HepG2 (cell line): ENCODE measurements around the gene RBM34. TPM values are rescaled to one million over a fixed set of nuclear protein-coding genes. Genes with fewer than 3 reads are reported as not detected.
"Not testable (repeated sequence)": the region's sequence is repeated elsewhere in the genome, so short reads cannot be mapped to it uniquely, and the experiment has no call there.

Experiments
- ATAC-seq: fragments of 200-7000 bp; cut with Tn5 transposase; 3 replicates; pipeline ENCODE4 v1.9.1; 2020; ENCODE audit warnings: mild to moderate bottlenecking, moderate library complexity
- BruUV-seq: library from RNA; stranded (reverse); fragments of 400-500 nt; replicated peaks from 2 replicates; lab custom pipeline; 2021; lab: Mats Ljungman, UMichigan
- CTCF ChIA-PET: fragments of 300-600 bp; formaldehyde crosslinking; extraction: SDS; loops from one replicate; lab custom pipeline; 2021; ENCODE audit warnings: low total read pairs, inconsistent platforms, low intra/inter-chr PET ratio; lab: Yijun Ruan, JAX
- POLR2A ChIA-PET: fragments of 350-600 bp; sonication (Branson Sonifier 250); formaldehyde crosslinking; loops from one replicate; lab custom pipeline; 2020; ENCODE audit warnings: antibody characterized with exemption, inconsistent platforms; lab: Yijun Ruan, JAX
- DNase-seq: peaks from one replicate; pipeline ENCODE4 v3.0.0-alpha.2; 2015; ENCODE audit warnings: low spot score
- FAIRE-seq: peaks from 3 replicates; lab custom pipeline; 2011; peaks lifted over from hg19 to GRCh38; lab: Jason Lieb, UNC
- H2AFZ ChIP-seq: one replicate; pipeline ENCODE4 v1.6.1; 2011; ENCODE audit warnings: low read length, inconsistent platforms
- H3K27ac ChIP-seq: fragments of 300-600 bp; 3 replicates; pipeline ENCODE4 v1.8.0; 2011; ENCODE audit warnings: mixed run types, mild to moderate bottlenecking, mixed read lengths, low read length, inconsistent platforms; ENCODE audit not compliant: insufficient read depth; ENCODE audit errors: extremely low read length
- H3K27me3 ChIP-seq, 2 experiments: fragments of 200-600 bp in 1 of 2; 2 replicates in 1 of 2; 3 replicates in 1 of 2; pipeline versions ENCODE4 v1.6.0 to v1.8.0; 2011; ENCODE audit warnings: low read length in 2 of 2, mild to moderate bottlenecking in 2 of 2, moderate library complexity in 2 of 2, inconsistent platforms in 1 of 2; ENCODE audit not compliant: insufficient read depth in 2 of 2, control insufficient read depth in 1 of 2
- H3K36me3 ChIP-seq, 2 experiments: fragments of 200-600 bp in 1 of 2; replicated peaks in 1 of 2; 2 replicates in 1 of 2; 3 replicates in 1 of 2; pipeline versions ENCODE4 v1.5.1 to v1.8.0; 2011; ENCODE audit warnings: low read length in 2 of 2, inconsistent platforms in 1 of 2; ENCODE audit not compliant: insufficient read depth in 2 of 2, control insufficient read depth in 1 of 2
- H3K4me1 ChIP-seq: 2 replicates; pipeline ENCODE4 v1.5.1; 2012; ENCODE audit warnings: low read length, inconsistent platforms; ENCODE audit not compliant: insufficient read depth
- H3K4me2 ChIP-seq: 2 replicates; pipeline ENCODE4 v1.6.0; 2011; ENCODE audit warnings: low read depth, low read length, inconsistent platforms
- H3K4me3 ChIP-seq, 3 experiments: fragments of 200-600 bp in 1 of 3; sonication (generic), shearing (Covaris generic) in 1 of 3; replicated peaks in 1 of 3; 2 replicates each; pipeline ENCODE4 v1.5.1; 2011 to 2016; ENCODE audit warnings: low read length in 3 of 3, inconsistent platforms in 2 of 3, low read depth in 2 of 3, mild to moderate bottlenecking in 2 of 3, control low read depth in 1 of 3, mixed read lengths in 1 of 3; ENCODE audit not compliant: insufficient read depth in 1 of 3
- H3K79me2 ChIP-seq: one replicate; pipeline ENCODE4 v1.6.1; 2011; ENCODE audit warnings: low read length, inconsistent platforms; ENCODE audit not compliant: insufficient read depth
- H3K9ac ChIP-seq: 2 replicates; pipeline ENCODE4 v1.6.0; 2011; ENCODE audit warnings: mild to moderate bottlenecking, low read depth, low read length, inconsistent platforms; ENCODE audit not compliant: insufficient read depth
- H3K9me3 ChIP-seq: 2 replicates; pipeline ENCODE4 v1.5.1; 2012; ENCODE audit warnings: mild to moderate bottlenecking, low read length
- H4K20me1 ChIP-seq: 2 replicates; pipeline ENCODE4 v1.6.0; 2011; ENCODE audit warnings: inconsistent platforms, mild to moderate bottlenecking, low read length, moderate library complexity; ENCODE audit not compliant: insufficient read depth
- CREM ChIP-seq, 2 experiments: sonication (generic) in 1 of 2; formaldehyde crosslinking in 1 of 2; IDR thresholded peaks; 2 replicates each; pipeline versions ENCODE4 v1.4.0 to v1.6.1; 2016 to 2020; ENCODE audit warnings: antibody characterized with exemption in 1 of 2, mild to moderate bottlenecking in 1 of 2, missing genetic modification reagents in 1 of 2
- GATAD2A ChIP-seq: IDR thresholded peaks from 2 replicates; pipeline ENCODE4 v1.6.1; 2016
- HNF4A ChIP-seq: sonication (generic); formaldehyde crosslinking; IDR thresholded peaks from 2 replicates; pipeline ENCODE4 v1.4.0; 2020; ENCODE audit warnings: missing genetic modification reagents
- PHF21A ChIP-seq: sonication (generic); formaldehyde crosslinking; IDR thresholded peaks from 2 replicates; pipeline ENCODE4 v1.5.0; 2020; ENCODE audit warnings: mild to moderate bottlenecking, missing genetic modification reagents
- POGZ ChIP-seq: sonication (generic); formaldehyde crosslinking; IDR thresholded peaks from 2 replicates; pipeline ENCODE4 v1.4.0; 2020; ENCODE audit warnings: mild to moderate bottlenecking, missing genetic modification reagents
- SALL1 ChIP-seq: sonication (generic); formaldehyde crosslinking; IDR thresholded peaks from 2 replicates; pipeline ENCODE4 v1.8.0; 2022; ENCODE audit warnings: mild to moderate bottlenecking, missing genetic modification reagents
- SIX4 ChIP-seq: sonication (generic); formaldehyde crosslinking; IDR thresholded peaks from 2 replicates; pipeline ENCODE4 v1.4.0; 2020; ENCODE audit warnings: missing genetic modification reagents
- SOX5 ChIP-seq: IDR thresholded peaks from 2 replicates; pipeline ENCODE4 v1.6.1; 2016; ENCODE audit warnings: borderline replicate concordance
- SOX6 ChIP-seq, 2 experiments: fragments of 450-650 bp in 1 of 2; sonication (generic) in 1 of 2; formaldehyde crosslinking in 1 of 2; IDR thresholded peaks; 2 replicates each; pipeline versions ENCODE4 v1.4.0 to v1.6.1; 2017 to 2020; ENCODE audit warnings: antibody characterized with exemption in 1 of 2, mild to moderate bottlenecking in 1 of 2, missing genetic modification reagents in 1 of 2
- SP5 ChIP-seq: IDR thresholded peaks from 2 replicates; pipeline ENCODE4 v1.6.1; 2016; ENCODE audit warnings: low read depth, borderline replicate concordance
- SSRP1 ChIP-seq: IDR thresholded peaks from 2 replicates; pipeline ENCODE4 v1.6.1; 2016; ENCODE audit warnings: control low read depth
- TEAD3 ChIP-seq: optimal IDR thresholded peaks from 2 replicates; pipeline ENCODE3; 2016; ENCODE audit warnings: borderline replicate concordance
- ZBTB37 ChIP-seq: sonication (generic); formaldehyde crosslinking; IDR thresholded peaks from 2 replicates; pipeline ENCODE4 v1.4.0; 2020; ENCODE audit warnings: mild to moderate bottlenecking, missing genetic modification reagents
- ZNF121 ChIP-seq: sonication (generic); formaldehyde crosslinking; IDR thresholded peaks from 2 replicates; pipeline ENCODE4 v1.5.0; 2020; ENCODE audit warnings: mild to moderate bottlenecking, missing genetic modification reagents
- ZNF24 ChIP-seq: fragments of 450-650 bp; IDR thresholded peaks from 2 replicates; pipeline ENCODE4 v1.6.1; 2017; ENCODE audit warnings: antibody characterized with exemption, mild to moderate bottlenecking
- ZNF460 ChIP-seq: sonication (generic); formaldehyde crosslinking; IDR thresholded peaks from 2 replicates; pipeline ENCODE4 v1.5.1; 2020; ENCODE audit warnings: missing genetic modification reagents, mild to moderate bottlenecking, borderline replicate concordance
- ZNF644 ChIP-seq: IDR thresholded peaks from 2 replicates; pipeline ENCODE4 v1.6.1; 2016; ENCODE audit warnings: low read depth
- ZNF687 ChIP-seq: sonication (generic); formaldehyde crosslinking; IDR thresholded peaks from 2 replicates; pipeline ENCODE4 v1.5.1; 2020; ENCODE audit warnings: mild to moderate bottlenecking, missing genetic modification reagents, moderate library complexity
- ZNF7 ChIP-seq: IDR thresholded peaks from 2 replicates; pipeline ENCODE4 v1.6.1; 2016; ENCODE audit warnings: missing biosample characterization, missing genetic modification reagents
- WGBS: methylation state at CpG from one replicate; pipeline ENCODE4 v1.1.6; 2017; ENCODE audit warnings: low lambda C conversion rate; 5-methylcytosine and 5-hydroxymethylcytosine counted together
- in situ Hi-C: cut with HindIII; loops from 2 replicates; pipeline ENCODE4 v1.10.0; 2017; ENCODE audit warnings: low pct_unique_long_range_greater_than_20kb; ENCODE audit not compliant: extremely low pct_ligation_motif_present
- intact Hi-C: fragments of 100-400 bp; cut with micrococcal nuclease; formaldehyde crosslinking; loops from one replicate; pipeline ENCODE4 v1.10.0; 2022; ENCODE audit not compliant: unreplicated experiment
- polyA plus RNA-seq, 8 experiments: library from polyadenylated mRNA; depleted of rRNA in 3 of 8; stranded (reverse) in 7 of 8; unstranded in 1 of 8; fragments of >200 nt; fragmentation: Illumina TruSeq in 4 of 8; extraction: Trizol in 4 of 8; gene quantifications; 2 replicates each; pipeline versions ENCODE4 v1.2.1 to v1.2.3, GENCODE V29; 2011 to 2016; ENCODE audit warnings: low read depth in 4 of 8, missing spikeins in 1 of 8, mixed read lengths in 1 of 8; ENCODE audit not compliant: insufficient read depth in 1 of 8
- total RNA-seq, 5 experiments: library from RNA; depleted of rRNA; stranded (reverse); fragments of >200 nt; fragmentation: Illumina TruSeq; extraction: Trizol; gene quantifications; 2 replicates each; pipeline ENCODE4 v1.2.3, GENCODE V29; 2016; ENCODE audit warnings: low read depth in 1 of 5

The RBM34 gene
- total and polyA plus RNA-seq, 2 of the 13 experiments (the other 11 are each of a cell fraction or from before 2014, with no cell fraction given): 34.7 to 73.0 TPM

DNA sequence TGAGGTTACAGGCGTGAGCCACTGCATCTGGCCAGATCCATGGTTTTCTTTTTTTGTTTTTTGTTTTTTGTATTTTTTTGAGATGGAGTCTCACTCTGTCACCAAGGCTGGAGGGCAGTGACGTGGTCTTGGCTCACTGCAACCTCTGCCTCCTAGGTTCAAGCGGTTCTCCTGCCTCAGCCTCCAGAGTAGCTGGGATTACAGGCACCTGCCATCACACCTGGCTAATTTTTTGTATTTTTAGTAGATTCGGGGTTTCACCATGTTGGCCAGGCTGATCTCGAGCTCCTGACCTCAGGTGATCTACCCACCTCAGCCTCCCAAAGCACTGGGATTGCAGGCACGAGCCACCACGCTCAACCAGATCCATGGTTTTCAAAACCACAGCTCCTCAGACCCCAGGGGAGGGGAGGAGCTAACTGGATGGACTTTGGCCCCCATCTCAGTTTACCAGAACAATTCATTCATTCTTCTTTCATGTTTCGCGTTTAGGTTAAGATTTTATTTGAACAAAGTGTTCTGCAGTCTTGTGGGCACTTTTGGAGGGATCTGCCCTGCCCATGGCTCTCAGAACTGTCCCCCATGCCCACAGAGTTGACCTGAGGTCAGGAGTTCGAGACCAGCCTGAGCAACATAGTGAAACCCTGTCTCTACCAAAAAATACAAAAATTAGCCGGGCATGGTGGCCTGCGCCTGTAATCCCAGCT is 75.5 kb downstream of the RBM34 start:
- H4K20me1 ChIP-seq; H3K79me2 ChIP-seq; H3K9me3 ChIP-seq; H3K27me3 ChIP-seq; H3K36me3 ChIP-seq; H3K4me3 ChIP-seq; H2AFZ ChIP-seq; ATAC-seq; BruUV-seq; CTCF ChIA-PET; TF ChIP-seq SOX6 (IDR thresholded peaks at IDR 0.05); CREM (CRISPR knock-in tag; IDR thresholded peaks at IDR 0.05): not testable (repeated sequence)
- POLR2A ChIA-PET: interaction anchor here (0.7 to 7.8 kb wide), 15 partner anchors 11 to 586 kb away, joined by 3 to 117 read pairs (median 4); no protein-coding TSS in a partner anchor
- DNase-seq: peak; percentile 69
- FAIRE-seq: peak; percentile 40
- Histone ChIP-seq H3K9ac (0 out of 2 replicates have a peak overlapping the region, but pooled peaks have one; percentile 0), H3K4me2 (0 out of 2 replicates have a peak overlapping the region, but pooled peaks have one; percentile 16), H3K4me1 (peaks cover 54% of the 10 kb centered on the region), H3K27ac (peak overlapping the region; percentile 55)
- WGBS: 58% methylated on average over 12 of the region's 12 CpGs
- in situ Hi-C loops (loop anchor here (10.0 kb wide), 2 partner anchors 191 to 361 kb away; no protein-coding TSS in a partner anchor), intact Hi-C loops (loop anchor here (10.0 kb wide), 1 partner anchor 331 kb away; no protein-coding TSS in a partner anchor)
- peak; percentile 41; the same call in 1 of the 2 replicates for TF ChIP-seq SOX6 (CRISPR knock-in tag; IDR thresholded peaks at IDR 0.05)
- 0 out of 2 replicates have a peak, but pooled peaks have one; percentile 19 for TF ChIP-seq ZNF7
- TF ChIP-seq HNF4A (CRISPR knock-in tag): peak; percentile 63; the same call in 1 of the 2 replicates
- TF ChIP-seq SALL1: peak; percentile 28
- peak; percentile 79 for TF ChIP-seq ZNF24
- TF ChIP-seq ZNF121 (CRISPR knock-in tag): 0 out of 2 replicates have a peak, but pooled peaks have one; percentile 15
- peak; percentile 49; the same call in 1 of the 2 replicates for TF ChIP-seq SSRP1 (CRISPR knock-in tag)
- peak; percentile 66; the same call in 1 of the 2 replicates for TF ChIP-seq SOX5
- peak; percentile 23; the same call in 1 of the 2 replicates for TF ChIP-seq PHF21A (CRISPR knock-in tag)
- TF ChIP-seq SIX4 (CRISPR knock-in tag): peak; percentile 60; the same call in 1 of the 2 replicates
- peak; percentile 9 for TF ChIP-seq TEAD3
- peak; percentile 61; the same call in 1 of the 2 replicates for TF ChIP-seq ZBTB37 (CRISPR knock-in tag)
- peak; percentile 28; the same call in 1 of the 2 replicates for TF ChIP-seq CREM (IDR thresholded peaks at IDR 0.05)
- peak; percentile 44 for TF ChIP-seq ZNF687 (CRISPR knock-in tag)
- peak; percentile 52; the same call in 1 of the 2 replicates for TF ChIP-seq ZNF460 (CRISPR knock-in tag)
- TF ChIP-seq ZNF644: peak; percentile 44; the same call in 1 of the 2 replicates
- TF ChIP-seq GATAD2A: peak; percentile 68
- TF ChIP-seq POGZ (CRISPR knock-in tag): peak; percentile 29; the same call in 1 of the 2 replicates
- peak; percentile 90 for TF ChIP-seq SP5 (CRISPR knock-in tag)
